Stimulated activated CD4-positive, alpha-beta T cell treated with anti-CD3 and anti-CD28 coated beads, Interleukin-4, amount 100 ng/mL, for 48 hours (primary cell): ENCODE data around the gene FAM53B.

ENCODE experiments used
- DNase-seq, 2 donors: peaks; one replicate each; pipeline ENCODE4 v3.0.0-alpha.2; 2020; ENCODE audit warnings: low read depth in 2 of 2

FAM53B gene

GRCh38 chr10:124647421-124648130 is 96.6 kb downstream of the FAM53B start:
- DNase-seq, result peak; percentile 43 to 49

GRCh38 chr10:124646483-124647352 is 97.5 kb downstream of the FAM53B start:
- DNase-seq, result no peak

GRCh38 chr10:124645467-124646095 is 98.6 kb downstream of the FAM53B start:
- DNase-seq, result no peak

- DNase-seq, result no peak
These were observed 99.3 kb downstream of the FAM53B start for GRCh38 chr10:124644771-124645415.

- DNase-seq, result no peak
These were observed 99.9 kb downstream of the FAM53B start for GRCh38 chr10:124644236-124644635.

GRCh38 chr10:124643330-124644009 is 100.7 kb downstream of the FAM53B start:
- no peak for DNase-seq

- DNase-seq, result no peak
These were observed 102.0 kb downstream of the FAM53B start for GRCh38 chr10:124642088-124642710.

- no peak for DNase-seq
These were observed 102.7 kb downstream of the FAM53B start for GRCh38 chr10:124641282-124642087.

- no peak for DNase-seq
These were observed 103.5 kb downstream of the FAM53B start for GRCh38 chr10:124640538-124641231.

GRCh38 chr10:124640056-124640455 is 104.1 kb downstream of the FAM53B start:
- DNase-seq, result no peak

- DNase-seq, result no peak
These were observed 104.5 kb downstream of the FAM53B start for GRCh38 chr10:124639646-124640045.

GRCh38 chr10:124639206-124639605 is 105.0 kb downstream of the FAM53B start:
- no peak for DNase-seq

- DNase-seq, result no peak
These were observed 106.4 kb downstream of the FAM53B start for GRCh38 chr10:124637746-124638145.

- no peak for DNase-seq
These were observed 107.0 kb downstream of the FAM53B start for GRCh38 chr10:124637091-124637700.

- no peak for DNase-seq
These were observed 107.7 kb downstream of the FAM53B start for GRCh38 chr10:124636271-124636995.

- no peak for DNase-seq
These were observed 111.6 kb downstream of the FAM53B start for GRCh38 chr10:124632566-124632965.

GRCh38 chr10:124632064-124632531 is 112.1 kb downstream of the FAM53B start:
- no peak for DNase-seq

GRCh38 chr10:124630551-124630950 is 113.6 kb downstream of the FAM53B start:
- DNase-seq, result no peak
